ENCODE data around the gene HBZ.
A peak's percentile ranks its signal among the peaks of the same experiment; 100 is the strongest.
"Not testable (repeated sequence)": the region's sequence is repeated elsewhere in the genome, so short reads cannot be mapped to it uniquely, and the experiment has no call there.

The HBZ gene

DNA sequence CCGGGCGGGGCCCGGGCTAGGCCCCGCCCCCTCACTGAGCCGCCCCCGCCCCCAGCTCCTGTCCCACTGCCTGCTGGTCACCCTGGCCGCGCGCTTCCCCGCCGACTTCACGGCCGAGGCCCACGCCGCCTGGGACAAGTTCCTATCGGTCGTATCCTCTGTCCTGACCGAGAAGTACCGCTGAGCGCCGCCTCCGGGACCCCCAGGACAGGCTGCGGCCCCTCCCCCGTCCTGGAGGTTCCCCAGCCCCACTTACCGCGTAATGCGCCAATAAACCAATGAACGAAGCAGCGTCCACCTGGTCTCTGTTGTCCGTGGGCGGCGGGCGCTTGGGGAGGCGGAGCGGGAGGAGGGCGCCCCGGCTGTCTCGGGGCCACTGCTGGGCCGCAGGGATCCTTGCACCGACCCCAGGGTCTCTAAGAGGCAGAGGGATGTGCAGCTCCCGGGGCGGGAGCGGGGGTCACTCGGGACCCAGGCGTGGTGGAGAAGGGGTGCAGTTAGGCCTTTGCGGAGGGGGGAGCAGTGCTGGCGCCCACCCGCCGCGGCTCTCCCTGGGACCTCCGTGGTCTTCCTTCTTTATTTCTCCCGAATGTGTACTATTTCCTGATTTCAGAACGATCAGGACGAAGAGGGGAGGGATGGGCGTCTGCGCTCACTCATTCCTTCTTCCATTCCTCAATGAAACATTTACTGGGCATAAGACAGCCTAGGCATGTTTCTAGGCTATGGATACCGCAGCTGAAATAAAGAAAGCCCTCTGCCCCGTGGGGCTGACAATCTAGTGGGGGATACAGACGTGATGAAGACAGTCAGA lies 2.0 kb downstream of the HBZ start:
- no peaks in the 10 kb centered on the region for H3K9me3 ChIP-seq (ENCODE audit: control insufficient read depth, low read length)
- peak overlapping the region; percentile 33 for H3K4me3 ChIP-seq (ENCODE audit: extremely low read depth, insufficient read depth, low read length, poor library complexity, severe bottlenecking)
- WGBS, 2 experiments (ENCODE audit: insufficient coverage in 2 of 2) = 1 to 2% methylated on average over 34 to 41 of the region's 59 CpGs
- no peak overlapping the region for H3K27ac ChIP-seq (ENCODE audit: low read depth, low read length, severe bottlenecking)
- no peaks in the 10 kb centered on the region for H3K4me1 ChIP-seq (ENCODE audit: control insufficient read depth, insufficient read depth, low read length, poor library complexity, severe bottlenecking)
- no peaks in the 10 kb centered on the region for H3K36me3 ChIP-seq (ENCODE audit: control insufficient read depth, insufficient read depth, low read length)

DNA sequence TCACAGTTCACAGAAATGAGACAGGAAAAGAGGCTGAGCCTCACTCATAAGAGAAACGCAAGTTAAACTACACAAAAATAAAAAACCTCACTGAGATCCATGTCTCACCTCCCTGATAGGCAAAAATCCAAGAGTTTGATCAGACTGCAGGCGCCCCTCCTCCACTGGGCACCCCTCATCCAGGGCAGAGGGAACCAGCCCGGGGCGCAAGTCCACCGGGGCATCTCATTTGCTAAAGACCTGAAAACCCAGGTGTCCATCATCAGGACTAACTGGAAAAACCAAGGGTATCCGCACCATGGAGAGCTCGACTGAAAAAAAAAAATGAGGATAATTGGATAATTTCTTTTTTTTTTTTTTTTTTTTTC lies 2.6 kb downstream of the HBZ start:
- no peaks in the 10 kb centered on the region for H3K36me3 ChIP-seq (ENCODE audit: control insufficient read depth, insufficient read depth, low read length)
- no peaks in the 10 kb centered on the region for H3K9me3 ChIP-seq (ENCODE audit: control insufficient read depth, low read length)
- H3K27ac ChIP-seq (ENCODE audit: low read depth, low read length, severe bottlenecking) = no peak overlapping the region
- no peak overlapping the region for H3K4me3 ChIP-seq (ENCODE audit: extremely low read depth, insufficient read depth, low read length, poor library complexity, severe bottlenecking)
- no peaks in the 10 kb centered on the region for H3K4me1 ChIP-seq (ENCODE audit: control insufficient read depth, insufficient read depth, low read length, poor library complexity, severe bottlenecking)
- WGBS, 2 experiments (ENCODE audit: insufficient coverage in 2 of 2) = 61 to 97% methylated on average over 3 of the region's 7 CpGs

DNA sequence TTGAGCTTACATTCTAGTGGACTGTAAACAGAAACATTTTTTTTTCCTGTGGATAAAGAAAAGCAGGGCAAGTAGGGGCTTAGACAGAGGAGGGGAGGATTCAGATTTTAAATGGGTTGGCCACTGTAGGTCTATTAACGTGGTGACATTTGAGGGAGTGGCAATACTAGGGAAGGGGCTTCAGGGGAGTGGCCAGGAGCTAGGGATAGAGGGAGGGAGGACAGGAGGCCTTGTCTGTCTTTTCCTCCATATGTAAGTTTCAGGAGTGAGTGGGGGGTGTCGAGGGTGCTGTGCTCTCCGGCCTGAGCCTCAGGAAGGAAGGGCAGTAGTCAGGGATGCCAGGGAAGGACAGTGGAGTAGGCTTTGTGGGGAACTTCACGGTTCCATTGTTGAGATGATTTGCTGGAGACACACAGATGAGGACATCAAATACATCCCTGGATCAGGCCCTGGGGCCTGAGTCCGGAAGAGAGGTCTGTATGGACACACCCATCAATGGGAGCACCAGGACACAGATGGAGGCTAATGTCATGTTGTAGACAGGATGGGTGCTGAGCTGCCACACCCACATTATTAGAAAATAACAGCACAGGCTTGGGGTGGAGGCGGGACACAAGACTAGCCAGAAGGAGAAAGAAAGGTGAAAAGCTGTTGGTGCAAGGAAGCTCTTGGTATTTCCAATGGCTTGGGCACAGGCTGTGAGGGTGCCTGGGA lies 6.8 kb downstream of the HBZ start:
- Histone ChIP-seq H3K36me3 (ENCODE audit: control insufficient read depth, insufficient read depth, low read length) (no peaks in the 10 kb centered on the region), H3K27ac (ENCODE audit: low read depth, low read length, severe bottlenecking) (no peak overlapping the region), H3K4me3 (ENCODE audit: extremely low read depth, insufficient read depth, low read length, poor library complexity, severe bottlenecking) (no peak overlapping the region), H3K9me3 (ENCODE audit: control insufficient read depth, low read length) (no peaks in the 10 kb centered on the region), H3K4me1 (ENCODE audit: control insufficient read depth, insufficient read depth, low read length, poor library complexity, severe bottlenecking) (no peaks in the 10 kb centered on the region)
- 51 to 55% methylated on average over 5 to 6 of the region's 6 CpGs for WGBS, 2 experiments (ENCODE audit: insufficient coverage in 2 of 2)

DNA sequence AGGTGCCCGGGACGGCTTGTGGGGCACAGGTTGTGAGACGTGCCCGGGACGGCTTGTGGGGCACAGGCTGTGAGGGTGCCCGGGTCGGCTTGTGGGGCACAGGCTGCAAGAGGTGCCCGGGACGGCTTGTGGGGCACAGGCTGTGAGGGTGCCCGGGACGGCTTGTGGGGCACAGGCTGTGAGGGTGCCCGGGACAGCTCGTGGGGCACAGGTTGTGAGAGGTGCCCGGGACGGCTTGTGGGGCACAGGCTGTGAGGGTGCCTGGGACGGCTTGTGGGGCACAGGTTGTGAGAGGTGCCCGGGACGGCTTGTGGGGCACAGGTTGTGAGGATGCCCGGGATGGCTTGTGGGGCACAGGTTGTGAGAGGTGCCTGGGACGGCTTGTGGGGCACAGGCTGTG lies 7.8 kb downstream of the HBZ start:
- H3K9me3 ChIP-seq (ENCODE audit: control insufficient read depth, low read length); H3K36me3 ChIP-seq (ENCODE audit: control insufficient read depth, insufficient read depth, low read length); H3K4me3 ChIP-seq (ENCODE audit: extremely low read depth, insufficient read depth, low read length, poor library complexity, severe bottlenecking); H3K4me1 ChIP-seq (ENCODE audit: control insufficient read depth, insufficient read depth, low read length, poor library complexity, severe bottlenecking); H3K27ac ChIP-seq (ENCODE audit: low read depth, low read length, severe bottlenecking): not testable (repeated sequence)
- WGBS, 2 experiments (ENCODE audit: insufficient coverage in 2 of 2) = 78 to 96% methylated on average over 5 to 6 of the region's 20 CpGs

DNA sequence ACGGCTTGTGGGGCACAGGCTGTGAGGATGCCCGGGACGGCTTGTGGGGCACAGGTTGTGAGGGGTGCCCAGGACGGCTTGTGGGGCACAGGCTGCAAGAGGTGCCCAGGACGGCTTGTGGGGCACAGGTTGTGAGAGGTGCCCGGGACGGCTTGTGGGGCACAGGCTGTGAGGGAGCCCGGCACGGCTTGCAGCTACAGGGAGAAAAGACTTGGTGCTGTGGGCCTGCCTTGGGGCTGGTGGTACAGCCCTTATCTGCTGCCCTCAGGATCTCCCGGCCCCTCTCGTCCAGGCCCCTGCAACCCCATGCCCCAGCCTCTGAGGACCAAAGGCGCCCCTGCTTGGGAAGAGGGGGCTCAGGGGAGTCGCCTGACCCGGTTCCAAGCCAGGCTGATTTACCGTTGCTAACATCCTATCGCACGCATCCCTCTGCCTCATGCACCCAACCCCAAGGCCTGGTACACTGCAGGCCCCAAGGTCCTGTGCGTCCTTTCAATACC lies 8.3 kb downstream of the HBZ start:
- no peaks in the 10 kb centered on the region for H3K9me3 ChIP-seq (ENCODE audit: control insufficient read depth, low read length)
- H3K4me1 ChIP-seq (ENCODE audit: control insufficient read depth, insufficient read depth, low read length, poor library complexity, severe bottlenecking) = peaks cover 3% of the 10 kb centered on the region
- no peak overlapping the region for H3K4me3 ChIP-seq (ENCODE audit: extremely low read depth, insufficient read depth, low read length, poor library complexity, severe bottlenecking)
- no peaks in the 10 kb centered on the region for H3K36me3 ChIP-seq (ENCODE audit: control insufficient read depth, insufficient read depth, low read length)
- H3K27ac ChIP-seq (ENCODE audit: low read depth, low read length, severe bottlenecking) = no peak overlapping the region
- 76 to 77% methylated on average over 5 to 13 of the region's 18 CpGs for WGBS, 2 experiments (ENCODE audit: insufficient coverage in 2 of 2)

DNA sequence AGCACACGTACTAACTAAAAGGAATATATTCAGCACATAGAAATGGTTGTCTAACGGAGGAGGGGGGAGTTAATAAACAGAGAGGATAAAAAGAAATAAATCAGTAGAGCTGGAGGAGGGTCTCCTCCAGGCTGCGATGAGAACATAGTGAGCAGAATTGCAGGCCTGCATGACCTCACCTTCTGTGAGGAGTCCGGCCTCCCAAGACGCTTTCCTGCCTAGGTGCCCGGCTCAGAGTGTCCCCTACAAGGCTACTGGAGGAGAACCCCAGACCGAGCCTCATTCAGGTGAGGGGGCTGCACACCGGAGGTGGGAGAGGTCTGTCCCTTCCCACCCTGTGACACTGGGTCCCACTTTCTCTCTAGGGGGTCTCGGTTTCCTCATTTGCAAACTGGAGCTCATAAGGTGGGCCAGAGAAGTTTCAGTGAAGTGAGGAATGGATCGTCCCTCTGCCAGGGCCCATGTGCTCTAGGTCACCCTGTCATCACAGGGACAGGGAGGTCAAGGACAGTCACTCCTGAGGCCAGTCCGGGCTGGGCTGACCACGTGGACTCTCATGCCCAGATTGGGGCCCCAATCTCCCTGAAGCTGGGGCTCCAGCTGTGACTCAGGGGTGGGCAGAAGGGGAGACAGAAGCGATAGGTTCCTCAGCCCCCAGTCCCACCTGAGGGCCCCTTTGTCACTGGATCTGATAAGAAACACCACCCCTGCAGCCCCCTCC lies 10.0 kb downstream of the HBZ start:
- no peaks in the 10 kb centered on the region for H3K9me3 ChIP-seq (ENCODE audit: control insufficient read depth, low read length)
- no peak overlapping the region for H3K27ac ChIP-seq (ENCODE audit: low read depth, low read length, severe bottlenecking)
- no peaks in the 10 kb centered on the region for H3K36me3 ChIP-seq (ENCODE audit: control insufficient read depth, insufficient read depth, low read length)
- H3K4me3 ChIP-seq (ENCODE audit: extremely low read depth, insufficient read depth, low read length, poor library complexity, severe bottlenecking) = no peak overlapping the region
- 85 to 90% methylated on average over 8 to 10 of the region's 13 CpGs for WGBS, 2 experiments (ENCODE audit: insufficient coverage in 2 of 2)
- peaks cover 11% of the 10 kb centered on the region for H3K4me1 ChIP-seq (ENCODE audit: control insufficient read depth, insufficient read depth, low read length, poor library complexity, severe bottlenecking)

DNA sequence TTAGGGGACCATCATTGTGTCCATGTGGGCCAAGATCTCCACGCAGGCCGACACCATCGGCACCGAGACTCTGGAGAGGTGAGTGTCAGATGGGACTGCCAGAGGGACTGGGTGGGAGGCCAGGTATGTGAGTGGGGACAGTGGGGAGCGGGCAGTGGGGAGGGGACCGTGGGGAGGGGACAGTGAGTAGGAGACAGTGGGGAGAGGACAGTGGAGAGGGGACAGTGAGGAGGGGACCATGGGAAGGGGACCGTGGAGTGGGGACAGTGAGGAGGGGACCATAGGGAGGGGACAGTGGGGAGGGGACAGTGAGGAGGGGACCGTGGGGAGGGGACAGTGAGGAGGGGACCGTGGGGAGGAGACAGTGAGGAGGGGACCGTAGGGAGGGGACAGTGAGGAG lies 10.7 kb downstream of the HBZ start:
- not testable (repeated sequence) for H3K4me3 ChIP-seq (ENCODE audit: extremely low read depth, insufficient read depth, low read length, poor library complexity, severe bottlenecking); H3K36me3 ChIP-seq (ENCODE audit: control insufficient read depth, insufficient read depth, low read length); H3K9me3 ChIP-seq (ENCODE audit: control insufficient read depth, low read length); H3K27ac ChIP-seq (ENCODE audit: low read depth, low read length, severe bottlenecking)
- 100% methylated on average over 2 of the region's 10 CpGs; no CpG with 5 or more reads in 1 of the 2 experiments for WGBS, 2 experiments (ENCODE audit: insufficient coverage in 2 of 2)
- H3K4me1 ChIP-seq (ENCODE audit: control insufficient read depth, insufficient read depth, low read length, poor library complexity, severe bottlenecking) = peaks cover 11% of the 10 kb centered on the region

DNA sequence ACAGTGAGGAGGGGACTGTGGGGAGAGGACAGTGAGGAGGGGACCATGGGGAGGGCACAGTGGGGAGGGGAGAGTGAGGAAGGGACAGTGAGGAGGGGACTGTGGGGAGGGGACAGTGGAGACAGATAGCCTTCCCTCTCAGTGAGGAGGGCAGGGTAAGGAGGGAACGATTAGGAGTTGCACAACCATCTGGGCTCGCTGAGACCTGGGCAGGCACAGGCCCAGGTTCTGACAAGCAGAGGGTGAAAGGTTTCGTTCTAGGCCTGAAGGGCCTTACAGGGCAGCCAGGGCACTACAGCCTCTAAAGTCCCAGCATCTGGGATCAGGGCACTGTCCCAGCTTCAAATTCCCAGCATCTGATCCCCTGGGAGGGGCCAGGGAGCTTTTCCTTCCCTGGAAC lies 11.3 kb downstream of the HBZ start:
- not testable (repeated sequence) for H3K36me3 ChIP-seq (ENCODE audit: control insufficient read depth, insufficient read depth, low read length); H3K4me3 ChIP-seq (ENCODE audit: extremely low read depth, insufficient read depth, low read length, poor library complexity, severe bottlenecking); H3K27ac ChIP-seq (ENCODE audit: low read depth, low read length, severe bottlenecking); H3K9me3 ChIP-seq (ENCODE audit: control insufficient read depth, low read length)
- WGBS, 2 experiments (ENCODE audit: insufficient coverage in 2 of 2) = no CpG with 5 or more reads among the region's 3 CpGs
- H3K4me1 ChIP-seq (ENCODE audit: control insufficient read depth, insufficient read depth, low read length, poor library complexity, severe bottlenecking) = peaks cover 11% of the 10 kb centered on the region

DNA sequence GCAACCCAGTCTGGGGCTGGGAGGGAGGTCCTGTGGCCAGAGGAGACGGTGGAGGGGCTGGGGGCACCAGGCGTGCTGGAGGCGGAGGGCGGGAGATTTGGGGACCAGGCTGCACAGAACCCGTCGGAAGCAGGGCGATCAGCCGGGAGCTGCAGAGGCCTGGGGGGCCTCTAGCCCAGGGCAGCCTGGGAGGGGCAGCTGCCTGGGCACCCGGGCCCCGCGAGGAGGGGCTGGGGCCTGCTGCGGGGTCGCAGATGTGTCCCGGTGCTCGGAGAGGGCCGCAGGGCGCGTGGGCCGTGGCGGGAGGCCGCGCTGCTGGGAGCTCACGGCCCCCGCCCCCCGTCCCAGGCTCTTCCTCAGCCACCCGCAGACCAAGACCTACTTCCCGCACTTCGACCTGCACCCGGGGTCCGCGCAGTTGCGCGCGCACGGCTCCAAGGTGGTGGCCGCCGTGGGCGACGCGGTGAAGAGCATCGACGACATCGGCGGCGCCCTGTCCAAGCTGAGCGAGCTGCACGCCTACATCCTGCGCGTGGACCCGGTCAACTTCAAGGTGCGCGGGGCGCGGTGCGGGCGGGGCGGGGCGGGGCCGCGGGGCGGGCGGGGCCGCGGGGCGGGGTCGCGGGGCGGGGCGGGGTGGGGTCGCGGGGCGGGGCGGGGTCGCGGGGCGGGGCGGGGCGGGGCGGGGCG lies 11.8 kb downstream of the HBZ start:
- no CpG with 5 or more reads among the region's 80 CpGs for WGBS, 2 experiments (ENCODE audit: insufficient coverage in 2 of 2)
- not testable (repeated sequence) for H3K27ac ChIP-seq (ENCODE audit: low read depth, low read length, severe bottlenecking); H3K4me3 ChIP-seq (ENCODE audit: extremely low read depth, insufficient read depth, low read length, poor library complexity, severe bottlenecking); H3K36me3 ChIP-seq (ENCODE audit: control insufficient read depth, insufficient read depth, low read length); H3K9me3 ChIP-seq (ENCODE audit: control insufficient read depth, low read length)
- peaks cover 11% of the 10 kb centered on the region for H3K4me1 ChIP-seq (ENCODE audit: control insufficient read depth, insufficient read depth, low read length, poor library complexity, severe bottlenecking)

DNA sequence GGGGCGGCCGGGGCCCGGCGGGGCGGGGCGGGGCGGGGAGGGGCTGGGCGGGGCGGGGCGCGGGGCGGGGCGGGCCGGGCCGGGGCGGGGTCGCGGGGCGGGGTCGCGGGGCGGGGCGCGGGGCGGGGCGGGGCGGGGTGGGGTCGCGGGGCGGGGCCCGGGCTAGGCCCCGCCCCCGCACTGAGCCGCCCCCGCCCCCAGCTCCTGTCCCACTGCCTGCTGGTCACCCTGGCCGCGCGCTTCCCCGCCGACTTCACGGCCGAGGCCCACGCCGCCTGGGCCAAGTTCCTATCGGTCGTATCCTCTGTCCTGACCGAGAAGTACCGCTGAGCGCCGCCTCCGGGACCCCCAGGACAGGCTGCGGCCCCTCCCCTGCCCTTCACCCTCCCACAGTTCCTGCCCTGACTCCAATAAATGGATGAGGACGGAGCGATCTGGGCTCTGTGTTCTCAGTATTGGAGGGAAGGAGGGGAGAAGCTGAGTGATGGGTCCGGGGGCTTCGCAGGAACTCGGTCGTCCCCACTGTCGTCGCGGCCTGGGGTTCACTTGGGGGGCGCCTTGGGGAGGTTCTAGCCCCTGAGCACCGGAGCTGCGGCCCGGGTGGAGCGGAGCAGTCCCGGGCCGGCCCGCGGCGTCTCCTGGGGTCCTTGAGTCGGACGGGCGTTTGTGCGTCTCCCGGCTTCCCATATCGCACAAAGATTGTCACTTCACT lies 12.5 kb downstream of the HBZ start:
- Histone ChIP-seq H3K36me3 (ENCODE audit: control insufficient read depth, insufficient read depth, low read length) (no peaks in the 10 kb centered on the region), H3K4me1 (ENCODE audit: control insufficient read depth, insufficient read depth, low read length, poor library complexity, severe bottlenecking) (peaks cover 11% of the 10 kb centered on the region), H3K9me3 (ENCODE audit: control insufficient read depth, low read length) (no peaks in the 10 kb centered on the region), H3K4me3 (ENCODE audit: extremely low read depth, insufficient read depth, low read length, poor library complexity, severe bottlenecking) (no peak overlapping the region), H3K27ac (ENCODE audit: low read depth, low read length, severe bottlenecking) (no peak overlapping the region)
- WGBS, 2 experiments (ENCODE audit: insufficient coverage in 2 of 2) = 2 to 4% methylated on average over 32 to 33 of the region's 77 CpGs
